ENCODE data around the gene PCDHGA1. TPM values are rescaled to one million over a fixed set of nuclear protein-coding genes. Genes with fewer than 3 reads are reported as not detected.

PCDHGA1 gene
- total RNA-seq, 2 experiments from 2014 or later, result 0.07 TPM; not detected in 1

DNA sequence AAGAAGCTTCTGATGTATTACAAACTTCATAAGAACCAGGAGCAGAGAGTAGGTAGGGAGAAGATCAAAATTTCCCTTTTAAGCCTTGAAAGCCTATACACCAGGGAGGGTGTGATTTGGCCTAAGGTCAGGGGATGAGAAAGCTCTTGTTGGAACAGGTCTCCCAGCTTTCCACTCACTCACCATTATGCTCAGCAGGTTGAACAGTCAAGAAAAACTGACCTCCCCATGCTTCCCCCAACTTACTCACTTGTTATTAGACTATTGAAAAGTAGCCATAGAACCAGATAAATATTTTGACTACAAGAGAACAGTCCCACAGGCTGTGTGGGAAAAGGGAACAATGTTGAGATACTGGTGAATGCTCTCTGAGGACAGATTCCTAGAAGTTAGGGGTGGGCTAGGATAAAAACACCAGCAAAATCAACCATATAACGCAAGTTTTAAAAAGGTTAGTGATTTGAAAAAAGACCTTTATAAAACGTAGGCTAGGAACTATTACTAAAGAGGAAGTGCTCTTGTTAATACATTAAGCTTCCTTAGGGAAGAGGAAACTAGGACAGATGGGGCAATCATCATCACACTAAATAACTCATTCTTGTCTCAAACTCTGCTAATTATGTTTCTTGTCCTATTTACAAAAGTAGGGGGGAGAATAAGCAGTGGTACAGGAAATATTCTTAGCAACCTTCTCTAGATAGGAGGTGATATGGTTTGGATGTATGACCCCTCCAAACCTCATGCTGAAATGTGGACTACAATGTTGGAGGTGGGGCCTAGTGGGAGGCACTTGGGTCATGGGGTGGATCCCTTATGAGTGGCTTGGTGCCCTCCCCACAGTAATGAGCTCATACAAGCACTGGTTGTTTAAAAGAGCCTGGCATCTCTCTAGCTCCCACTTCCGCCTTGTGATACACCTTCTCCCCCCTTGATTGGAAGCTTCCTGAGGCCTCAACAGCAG is 189.6 kb downstream of the PCDHGA1 start:
- intact Hi-C loops (cut with micrococcal nuclease), result loop anchor here (10.0 kb wide), 1 partner anchor 195 kb away; the partner anchor contains the start of gene TAF7
- no peak for DNase-seq
- Mint-ChIP-seq H3K9me3 (no peaks in the 10 kb centered on the region), H3K27me3 (no peaks in the 10 kb centered on the region), H3K4me1 (ENCODE audit: low read depth) (peaks cover 45% of the 10 kb centered on the region), H3K36me3 (ENCODE audit: low read depth) (peaks cover 70% of the 10 kb centered on the region), H3K4me3 (no peak overlapping the region), H3K27ac (no peak overlapping the region)
- ChIA-PET CTCF (interaction anchor here (0.9 to 8.3 kb wide), 9 partner anchors 8 to 332 kb away, joined by 3 to 122 read pairs (median 4); partner anchors contain the start of genes PCDHB9, PCDHGA10, PCDHGA12 and PCDHGB5), POLR2A (interaction anchor here (1.4 kb wide), 1 partner anchor 44 kb away, joined by 3 read pairs; no protein-coding TSS in a partner anchor)
- TF ChIP-seq CTCF (IDR thresholded peaks at IDR 0.05), result no peak
- ATAC-seq, result no peak

DNA sequence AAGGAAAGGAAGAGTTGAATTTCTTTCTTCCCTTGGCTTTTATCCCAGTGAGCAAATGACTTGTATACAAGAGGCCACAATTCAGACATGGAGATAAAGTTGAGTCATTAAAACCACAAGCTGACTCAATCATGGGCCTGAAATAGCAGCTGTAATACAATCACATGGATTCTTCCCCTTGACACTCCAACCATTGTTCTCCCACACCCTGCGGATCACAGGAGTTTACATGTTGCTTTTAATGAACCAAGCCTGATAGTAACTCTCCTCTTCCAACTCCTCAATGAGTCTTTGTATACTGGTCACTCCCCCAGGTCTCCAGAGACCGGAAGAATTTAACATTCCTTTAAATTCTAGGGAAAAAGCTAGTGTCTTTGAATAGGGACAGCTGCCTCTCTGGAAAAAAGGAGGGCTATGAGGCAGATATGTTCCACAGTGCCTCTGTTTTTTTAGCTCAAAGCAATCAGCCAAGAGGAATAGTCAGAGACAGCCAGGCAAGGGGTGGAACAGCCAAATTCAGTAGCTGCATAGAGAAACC is 191.0 kb downstream of the PCDHGA1 start:
- H3K27ac Mint-ChIP-seq, result peak overlapping the region; percentile 43
- TF ChIP-seq CTCF (IDR thresholded peaks at IDR 0.05), result no peak
- intact Hi-C loops (cut with micrococcal nuclease), result no loop called here
- no peak overlapping the region for H3K4me3 Mint-ChIP-seq
- peak; percentile 55 for ATAC-seq
- no peak for DNase-seq
- no peaks in the 10 kb centered on the region for H3K9me3 Mint-ChIP-seq
- ChIA-PET CTCF (interaction anchor here (1.0 to 8.3 kb wide), 16 partner anchors 9 to 298 kb away, joined by 3 to 122 read pairs (median 4); partner anchors contain the start of genes PCDHB14, PCDHGA11, PCDHGA12 and PCDHGB5), POLR2A (interaction anchor here (0.7 to 1.6 kb wide), 2 partner anchors 9 to 10 kb away, joined by 4 read pairs; no protein-coding TSS in a partner anchor)
- peaks cover 46% of the 10 kb centered on the region for H3K4me1 Mint-ChIP-seq (ENCODE audit: low read depth)
- H3K27me3 Mint-ChIP-seq, result no peaks in the 10 kb centered on the region
- peaks cover 71% of the 10 kb centered on the region for H3K36me3 Mint-ChIP-seq (ENCODE audit: low read depth)

- H3K9me3 Mint-ChIP-seq, result no peaks in the 10 kb centered on the region
- no peak for ATAC-seq
- H3K4me3 Mint-ChIP-seq, result no peak overlapping the region
- H3K4me1 Mint-ChIP-seq (ENCODE audit: low read depth), result peaks cover 44% of the 10 kb centered on the region
- DNase-seq, result no peak
- POLR2A ChIA-PET, result interaction anchor here (1.6 to 2.5 kb wide), 2 partner anchors 8 to 10 kb away, joined by 4 to 14 read pairs; no protein-coding TSS in a partner anchor
- H3K27ac Mint-ChIP-seq, result no peak overlapping the region
- intact Hi-C loops (cut with micrococcal nuclease), result no loop called here
- CTCF ChIA-PET, result interaction anchor here (0.6 to 8.3 kb wide), 12 partner anchors 11 to 168 kb away, joined by 3 to 122 read pairs (median 4); partner anchors contain the start of genes PCDHGA10, PCDHGA11, PCDHGA12 and PCDHGB5
- peaks cover 73% of the 10 kb centered on the region for H3K36me3 Mint-ChIP-seq (ENCODE audit: low read depth)
- H3K27me3 Mint-ChIP-seq, result no peaks in the 10 kb centered on the region
- no peak for TF ChIP-seq CTCF (IDR thresholded peaks at IDR 0.05)
These were observed 192.0 kb downstream of the PCDHGA1 start for GRCh38 chr5:141522301-141522700.

DNA sequence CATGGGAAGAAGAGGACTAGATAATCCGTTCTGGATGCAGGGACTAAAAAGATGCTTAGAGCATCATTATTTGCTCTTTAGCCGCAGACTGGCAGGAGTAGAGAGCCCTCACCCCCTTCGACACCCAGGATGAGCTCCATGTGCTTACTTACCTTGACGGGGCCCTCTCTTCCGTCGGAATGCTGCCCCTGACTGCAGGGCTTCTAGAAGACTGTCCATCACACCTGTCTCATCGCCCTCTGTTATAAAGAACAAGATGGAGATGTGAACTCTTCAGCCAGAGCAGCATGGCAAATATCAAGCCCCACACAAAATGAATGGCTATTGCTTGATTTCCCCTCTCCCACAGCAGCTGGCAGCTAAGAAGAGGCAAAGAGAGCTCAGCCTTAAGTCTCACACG is 193.7 kb downstream of the PCDHGA1 start:
- TF ChIP-seq CTCF (IDR thresholded peaks at IDR 0.05), result no peak
- no peak for ATAC-seq
- H3K9me3 Mint-ChIP-seq, result no peaks in the 10 kb centered on the region
- intact Hi-C loops (cut with micrococcal nuclease), result no loop called here
- POLR2A ChIA-PET, result interaction anchor here (2.5 kb wide), 1 partner anchor 10 kb away, joined by 14 read pairs; no protein-coding TSS in a partner anchor
- CTCF ChIA-PET, result interaction anchor here (0.6 to 8.3 kb wide), 30 partner anchors 9 to 438 kb away, joined by 3 to 122 read pairs (median 5); partner anchors contain the start of genes PCDHB9, PCDHGA10, PCDHGA11 and PCDHGA12
- H3K4me1 Mint-ChIP-seq (ENCODE audit: low read depth), result peaks cover 44% of the 10 kb centered on the region
- H3K27ac Mint-ChIP-seq, result no peak overlapping the region
- H3K27me3 Mint-ChIP-seq, result no peaks in the 10 kb centered on the region
- H3K36me3 Mint-ChIP-seq (ENCODE audit: low read depth), result peaks cover 80% of the 10 kb centered on the region
- no peak for DNase-seq
- no peak overlapping the region for H3K4me3 Mint-ChIP-seq

All from activated CD8-positive, alpha-beta T cell treated with anti-CD3 and anti-CD28 coated beads for 36 hours (primary cell).